GM18907 (cell line): Measurements from ENCODE around the gene LIPC.
"Not testable (repeated sequence)": the region's sequence is repeated elsewhere in the genome, so short reads cannot be mapped to it uniquely, and the experiment has no call there.

Experiments
- ATAC-seq: cut with Tn5 transposase; IDR thresholded peaks from one replicate; pipeline ENCODE4 v1.9.1; 2021; ENCODE audit warnings: mild to moderate bottlenecking, moderate library complexity; ENCODE audit not compliant: unreplicated experiment

LIPC gene

DNA sequence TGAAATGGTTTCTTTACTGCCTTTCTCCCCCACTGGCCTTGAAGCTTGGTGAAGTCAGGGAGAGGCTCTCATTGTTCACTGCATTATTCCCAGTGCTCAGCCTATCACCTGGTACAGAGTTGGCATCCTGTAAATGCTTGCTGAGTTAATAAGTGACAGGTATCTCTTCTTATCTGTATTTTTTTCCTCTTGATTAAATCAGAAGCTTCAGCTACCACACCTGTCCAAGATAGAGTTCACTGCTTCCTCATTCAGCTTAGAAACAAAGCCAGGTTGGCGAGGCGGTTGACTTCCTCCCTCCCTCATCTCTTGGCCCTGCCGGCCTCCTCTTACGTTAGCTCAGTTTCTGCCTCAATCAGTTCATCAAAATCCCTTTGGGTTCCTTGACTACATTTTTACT is 142.8 kb downstream of the LIPC start:
- ATAC-seq: no peak

- ATAC-seq: no peak
Observed at GRCh38 chr15:58575045-58575786, 143.4 kb downstream of the LIPC start.

DNA sequence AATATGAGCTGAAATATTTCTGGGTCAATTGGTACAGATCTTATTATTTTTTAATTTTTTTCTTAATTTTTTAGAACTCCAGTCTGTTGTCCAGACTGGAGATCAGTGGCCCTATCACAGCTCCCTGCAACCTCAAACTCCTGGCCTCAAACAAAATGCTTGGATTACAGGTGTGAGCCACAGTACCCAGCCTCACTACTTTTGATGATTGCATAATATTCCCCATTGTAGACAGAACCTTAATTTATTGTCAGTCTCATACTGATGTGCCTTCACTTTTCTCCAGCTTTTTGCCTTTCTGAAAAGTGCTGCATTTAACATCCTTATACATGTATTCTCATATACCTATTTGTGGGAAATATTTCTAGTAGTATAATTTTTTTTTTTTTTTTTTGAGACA is 144.9 kb downstream of the LIPC start:
- ATAC-seq: no peak

DNA sequence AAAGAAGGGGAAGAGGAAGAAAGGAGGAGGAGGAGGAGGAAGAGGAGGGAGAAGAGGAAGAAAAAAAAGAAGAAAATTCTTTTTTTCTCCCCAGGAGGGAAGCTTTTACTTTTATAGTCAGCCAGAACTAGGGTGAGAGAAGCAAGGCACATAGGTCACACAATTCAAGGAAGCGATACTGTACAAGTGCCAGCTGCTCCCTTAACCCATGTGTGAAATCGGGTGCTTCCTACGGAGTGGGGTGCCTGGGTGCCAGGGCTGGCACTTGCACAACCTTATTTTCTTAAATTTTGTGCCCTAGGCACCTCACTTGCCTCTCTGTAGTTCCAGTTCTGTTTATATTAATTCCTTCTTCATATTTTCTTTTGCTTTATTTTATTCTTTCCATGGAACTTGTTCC is 150.4 kb downstream of the LIPC start:
- no peak for ATAC-seq

- ATAC-seq: no peak
Observed at GRCh38 chr15:58583171-58583908, 151.5 kb downstream of the LIPC start.

- no peak for ATAC-seq
Observed at GRCh38 chr15:58584789-58585461, 153.1 kb downstream of the LIPC start.

DNA sequence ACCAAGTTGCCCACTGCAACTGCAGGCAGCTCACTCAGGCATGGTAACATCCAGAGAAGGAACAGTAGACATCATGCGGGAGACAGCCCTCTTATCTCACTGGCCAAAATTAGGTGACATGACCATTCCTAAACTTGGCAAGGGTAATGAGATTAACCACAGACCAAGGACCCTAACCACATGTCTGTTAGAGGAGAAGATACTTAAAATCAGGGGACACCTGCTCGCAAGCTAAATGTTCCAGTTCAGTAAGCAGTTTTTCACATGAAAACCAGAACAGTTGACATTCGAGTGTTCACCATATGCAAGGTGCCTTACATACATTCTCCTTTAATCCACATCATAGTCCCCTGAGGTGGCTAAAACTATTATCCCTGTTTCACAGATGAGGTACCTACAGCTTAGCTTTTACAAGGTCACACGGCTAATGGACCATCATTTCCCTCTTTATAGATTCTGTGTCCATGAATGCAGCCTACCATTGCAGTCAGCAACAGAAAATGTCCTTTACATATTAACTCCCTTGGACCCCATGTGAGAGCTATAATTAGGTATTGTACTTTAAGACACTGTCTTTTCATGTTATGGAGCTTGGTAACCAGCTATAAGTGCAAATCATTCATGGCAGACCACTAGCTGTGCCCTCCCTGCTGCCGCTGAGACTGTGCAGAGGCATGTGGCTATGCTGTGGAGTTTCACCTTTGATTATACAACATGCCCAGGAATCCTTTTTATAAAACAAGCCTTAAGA is 154.1 kb downstream of the LIPC start:
- ATAC-seq: peak; percentile 57

GRCh38 chr15:58587486-58587885 is 155.7 kb downstream of the LIPC start:
- no peak for ATAC-seq

GRCh38 chr15:58588096-58588495 is 156.3 kb downstream of the LIPC start:
- no peak for ATAC-seq

DNA sequence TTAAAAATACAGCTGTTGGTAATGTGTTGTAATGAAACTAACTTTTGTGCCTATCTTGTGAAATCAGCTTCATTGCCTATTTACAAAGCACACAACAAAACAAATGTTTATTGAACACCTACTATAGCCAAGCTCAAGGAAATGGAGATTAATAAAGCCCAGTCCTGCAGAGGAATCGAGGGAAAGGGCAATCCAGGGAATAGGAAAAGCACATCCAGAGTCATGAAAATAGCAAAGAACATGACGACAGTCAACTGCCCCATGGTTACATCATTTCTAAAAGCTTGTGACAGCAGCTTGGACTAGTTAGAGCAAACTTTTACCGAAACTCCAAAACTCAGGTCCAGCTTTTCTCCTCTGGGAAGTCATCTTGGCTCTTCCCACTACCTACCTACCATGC is 157.3 kb downstream of the LIPC start:
- ATAC-seq: no peak

DNA sequence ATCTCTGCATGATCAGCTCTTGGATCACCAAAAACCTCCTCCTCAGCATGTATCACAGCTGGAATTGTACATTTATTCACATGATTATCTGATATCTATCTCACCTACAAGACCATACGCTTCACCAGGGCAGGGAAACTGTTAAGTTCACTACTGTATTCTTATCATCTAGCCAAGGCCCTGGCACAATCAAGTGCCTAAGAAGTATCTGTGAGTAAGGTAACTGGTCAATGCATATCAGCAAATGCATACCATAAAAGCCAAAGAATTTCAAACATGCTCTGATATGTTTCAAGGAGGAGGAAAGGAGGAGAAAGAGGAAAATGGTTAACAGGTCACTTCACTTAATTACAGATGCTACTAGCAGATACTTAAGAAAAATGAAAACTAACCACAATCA is 158.4 kb downstream of the LIPC start:
- ATAC-seq: no peak

DNA sequence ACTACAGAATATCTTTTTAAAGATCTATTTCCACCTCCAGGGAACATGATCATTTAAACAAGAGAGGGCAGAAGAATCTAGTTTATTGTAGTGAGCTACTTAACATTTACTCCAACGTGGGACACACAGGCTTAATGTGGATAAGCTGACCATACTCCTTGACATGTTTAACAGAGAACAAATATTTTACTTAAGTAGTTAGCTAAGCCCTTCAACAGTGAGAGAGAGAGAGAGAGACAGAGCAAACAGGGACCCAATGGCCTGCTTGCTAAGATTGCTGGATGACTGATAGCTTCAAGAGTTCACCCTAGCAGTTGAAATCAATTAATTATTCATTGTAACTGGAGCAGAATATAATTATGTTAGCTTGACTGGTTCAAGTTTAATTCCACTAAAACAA is 159.1 kb downstream of the LIPC start:
- ATAC-seq: no peak

GRCh38 chr15:58593870-58594269 is 162.1 kb downstream of the LIPC start:
- ATAC-seq: no peak

DNA sequence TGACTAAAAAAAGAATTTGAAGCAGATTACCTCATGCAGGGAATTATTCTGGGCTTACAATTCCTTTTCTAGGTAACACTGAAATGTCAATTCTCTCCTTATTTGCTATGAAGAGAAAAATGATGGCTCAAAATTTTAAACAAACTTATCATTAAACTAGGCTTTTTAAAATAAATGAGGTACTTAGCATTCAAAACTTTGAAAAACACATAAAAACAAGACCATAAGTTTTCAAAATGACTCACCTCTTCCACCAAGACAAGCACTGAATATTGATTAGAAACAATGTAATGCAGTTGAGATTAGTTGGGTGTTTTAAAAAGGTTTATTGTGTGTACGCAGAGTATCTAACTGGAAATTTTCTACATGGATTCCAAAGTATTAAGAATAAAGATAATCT is 163.1 kb downstream of the LIPC start:
- ATAC-seq: no peak

DNA sequence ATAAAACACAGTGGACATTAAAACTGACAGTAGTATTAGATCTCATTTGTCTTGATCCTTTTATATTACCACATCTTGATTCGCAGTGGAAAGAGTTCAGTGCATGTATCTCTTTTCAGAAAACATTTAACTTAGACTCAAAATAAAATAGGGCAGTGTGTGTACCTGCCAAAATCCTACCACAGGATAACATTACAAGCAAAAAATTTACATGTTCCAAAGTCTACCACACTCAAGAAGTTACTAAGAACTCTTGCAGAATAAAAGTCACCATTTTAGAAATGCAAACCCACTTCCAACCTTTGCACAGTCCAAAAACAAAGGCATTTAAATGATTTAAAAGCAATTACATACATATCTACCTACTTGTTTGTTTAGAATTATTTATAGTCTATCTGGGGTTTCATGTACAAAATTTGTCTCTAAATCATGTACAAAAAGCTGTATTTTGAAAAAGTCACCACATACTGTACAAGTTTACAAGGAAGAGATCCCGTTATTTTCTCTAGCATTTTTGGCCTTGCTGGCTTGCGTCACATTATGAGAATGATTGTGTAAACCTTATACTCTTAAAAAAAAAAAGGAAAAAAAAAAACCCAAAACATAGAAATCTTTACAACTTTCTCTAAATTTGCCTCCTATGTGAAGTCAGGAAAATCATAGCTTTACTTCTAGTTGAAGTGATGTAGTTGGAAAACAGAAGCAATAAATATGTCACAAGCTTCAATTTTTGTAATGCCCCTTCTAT is 163.9 kb downstream of the LIPC start:
- no peak for ATAC-seq

- no peak for ATAC-seq
Observed at GRCh38 chr15:58597943-58598828, 166.4 kb downstream of the LIPC start.

DNA sequence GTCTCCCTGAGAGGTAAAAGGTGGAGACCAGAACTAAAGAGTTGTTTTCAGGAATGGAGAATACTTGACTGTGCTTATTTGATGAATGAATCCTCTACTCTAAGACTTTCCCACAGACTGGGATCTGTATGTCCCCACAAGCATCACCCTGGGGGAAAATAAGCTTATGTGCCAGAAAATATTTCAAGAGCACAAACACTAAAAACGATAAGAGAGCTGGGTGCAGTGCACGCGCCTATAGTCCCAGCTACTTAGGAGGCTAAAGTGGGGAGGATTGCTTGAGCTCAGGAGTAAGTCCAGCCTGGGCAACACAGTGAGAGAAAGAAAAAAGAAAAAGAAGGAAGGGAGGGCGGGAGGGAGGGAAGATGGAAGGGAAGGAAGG is 167.0 kb downstream of the LIPC start:
- no peak for ATAC-seq

GRCh38 chr15:58602823-58603222 is 171.0 kb downstream of the LIPC start:
- no peak for ATAC-seq

DNA sequence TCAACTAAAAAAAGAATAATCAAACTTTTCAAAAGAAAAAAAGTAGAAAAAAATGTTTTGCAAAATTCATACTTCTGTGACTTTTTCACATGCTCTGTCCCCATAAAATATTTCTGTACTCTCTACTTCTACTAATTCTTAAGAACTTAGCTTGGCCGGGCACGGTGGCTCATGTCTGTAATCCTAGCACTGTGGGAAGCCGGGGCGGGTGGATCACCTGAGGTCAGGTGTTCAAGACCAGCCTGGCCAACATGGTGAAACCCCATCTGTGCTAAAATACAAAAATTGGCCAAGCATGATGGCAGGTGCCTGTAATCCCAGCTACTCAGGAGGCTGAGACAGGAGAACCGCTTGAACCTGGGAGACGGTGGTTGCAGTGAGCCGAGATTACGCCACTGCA is 172.1 kb downstream of the LIPC start:
- not testable (repeated sequence) for ATAC-seq
